ENCODE data around the gene CIT.

CIT gene

GRCh38 chr12:119727600-119728443, 149.3 kb downstream of the CIT start:
- no peak for DNase-seq (ENCODE audit: low spot score)
- no peak for TF ChIP-seq CTCF (IDR thresholded peaks at IDR 0.05; ENCODE audit: extremely low read depth, missing control alignments)

DNA sequence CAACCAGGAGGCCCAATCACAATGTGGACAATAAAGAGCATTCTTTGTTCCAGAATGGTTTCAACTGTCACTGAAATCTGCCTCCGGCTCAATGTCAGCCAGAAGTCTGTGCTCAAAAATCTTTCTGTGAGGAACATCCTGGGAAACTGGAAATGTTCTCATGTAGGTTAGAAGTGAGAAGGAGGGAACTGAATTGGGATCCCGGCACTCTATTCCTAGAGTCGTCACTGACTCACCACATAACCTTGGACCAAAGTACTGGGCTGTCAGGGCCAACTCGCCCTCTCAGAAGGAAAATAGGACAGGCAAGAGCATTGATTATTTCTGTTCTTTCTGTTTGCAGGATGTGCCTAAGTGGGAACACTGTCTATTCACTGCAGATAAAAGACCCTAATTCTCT, 151.6 kb downstream of the CIT start:
- DNase-seq (ENCODE audit: low spot score) = no peak
- TF ChIP-seq CTCF (IDR thresholded peaks at IDR 0.05; ENCODE audit: extremely low read depth, missing control alignments) = no peak

DNA sequence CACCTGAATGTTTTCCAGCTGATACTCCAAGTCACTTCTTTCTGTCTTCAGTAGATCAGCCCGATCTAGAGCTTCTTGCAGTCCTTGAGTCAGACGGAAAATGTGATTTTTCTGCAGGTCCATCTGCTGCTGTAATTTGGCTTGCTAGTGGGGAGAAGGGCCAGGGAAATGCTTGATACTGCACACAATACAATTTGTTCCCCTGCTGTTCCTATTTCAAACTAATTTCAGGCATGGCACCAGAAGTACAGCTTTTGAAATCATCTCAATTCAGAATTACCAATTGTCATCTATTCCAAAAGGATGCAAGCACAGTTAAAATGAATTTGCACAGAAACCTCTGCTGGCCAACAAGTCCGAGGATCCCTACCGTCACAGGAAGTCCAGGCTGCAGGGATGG, 155.8 kb downstream of the CIT start:
- no peak for TF ChIP-seq CTCF (IDR thresholded peaks at IDR 0.05; ENCODE audit: extremely low read depth, missing control alignments)
- DNase-seq (ENCODE audit: low spot score) = no peak

DNA sequence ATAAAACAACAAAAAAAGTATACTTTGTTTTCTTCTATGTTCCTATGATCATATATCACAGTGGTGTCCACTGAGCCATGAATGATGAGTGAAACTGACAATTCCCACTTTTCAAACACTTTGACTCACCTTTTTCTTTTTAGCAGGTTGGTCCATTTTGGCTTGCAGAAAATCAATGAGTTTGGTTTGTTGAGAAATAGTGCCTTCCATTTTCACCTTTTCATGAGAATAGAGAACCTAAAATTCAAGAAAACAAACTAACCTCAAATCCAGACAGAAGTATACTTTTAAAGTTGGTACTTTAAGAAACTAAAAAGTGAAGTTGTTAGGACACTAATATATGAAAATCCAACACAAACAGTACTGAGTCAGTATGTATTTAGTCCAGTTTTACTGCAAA, 156.8 kb downstream of the CIT start:
- TF ChIP-seq CTCF (IDR thresholded peaks at IDR 0.05; ENCODE audit: extremely low read depth, missing control alignments) = no peak

GRCh38 chr12:119718141-119718540, 159.0 kb downstream of the CIT start:
- no peak for DNase-seq (ENCODE audit: low spot score)
- TF ChIP-seq CTCF (IDR thresholded peaks at IDR 0.05; ENCODE audit: extremely low read depth, missing control alignments) = no peak

More for the DNA sequence above, 156.8 kb downstream of the CIT start:
- no peak for DNase-seq (ENCODE audit: low spot score)

- DNase-seq (ENCODE audit: low spot score) = no peak
- no peak for TF ChIP-seq CTCF (IDR thresholded peaks at IDR 0.05; ENCODE audit: extremely low read depth, missing control alignments)
Observed at GRCh38 chr12:119715268-119715620, 161.9 kb downstream of the CIT start.

GRCh38 chr12:119714614-119715267, 162.4 kb downstream of the CIT start:
- TF ChIP-seq CTCF (IDR thresholded peaks at IDR 0.05; ENCODE audit: extremely low read depth, missing control alignments) = no peak
- DNase-seq (ENCODE audit: low spot score) = no peak
